Endothelial cell of umbilical vein (primary cell): ENCODE data around the gene QPCT. TPM values are rescaled to one million over a fixed set of nuclear protein-coding genes. Genes with fewer than 3 reads are reported as not detected.

Source experiments
- BruUV-seq: library from RNA; stranded (reverse); fragments of 400-500 nt; replicated peaks from 2 replicates; lab custom pipeline; 2021; lab: Mats Ljungman, UMichigan
- CTCF ChIA-PET: fragments of 300-600, 350-600 bp; sonication (Branson Sonifier 250); formaldehyde crosslinking; loops from one replicate; lab custom pipeline; 2021; ENCODE audit warnings: antibody characterized with exemption, inconsistent platforms; lab: Charles Lee
- POLR2A ChIA-PET: fragments of 300-600, 350-600 bp; sonication (Branson Sonifier 250); formaldehyde crosslinking; loops from one replicate; lab custom pipeline; 2021; ENCODE audit warnings: antibody characterized with exemption, inconsistent platforms; lab: Charles Lee
- DNase-seq: peaks from one replicate; pipeline ENCODE4 v3.0.0-alpha.2; 2011; ENCODE audit warnings: low read depth, low spot score
- FAIRE-seq: peaks from 2 replicates; lab custom pipeline; 2011; peaks lifted over from hg19 to GRCh38; lab: Jason Lieb, UNC
- H2AFZ ChIP-seq: 2 replicates; pipeline ENCODE4 v1.6.0; 2012; ENCODE audit warnings: low read depth, low read length, control low read depth, inconsistent platforms
- H3K27ac ChIP-seq: 2 replicates; pipeline ENCODE4 v1.5.1; 2011; ENCODE audit warnings: low read depth, mild to moderate bottlenecking, control low read depth, low read length, moderate library complexity; ENCODE audit not compliant: insufficient read depth
- H3K27me3 ChIP-seq, 2 experiments: 2 replicates each; pipeline versions ENCODE4 v1.6.0 to v1.6.1; 2011; ENCODE audit warnings: low read length in 2 of 2, mixed read lengths in 1 of 2; ENCODE audit not compliant: control insufficient read depth in 2 of 2, insufficient read depth in 2 of 2
- H3K36me3 ChIP-seq, 2 experiments: 2 replicates in 1 of 2; 3 replicates in 1 of 2; pipeline ENCODE4 v1.5.1; 2011; ENCODE audit warnings: low read length in 2 of 2, mild to moderate bottlenecking in 1 of 2, moderate library complexity in 1 of 2; ENCODE audit not compliant: control insufficient read depth in 2 of 2, insufficient read depth in 2 of 2; ENCODE audit errors: extremely low read depth in 1 of 2
- H3K4me1 ChIP-seq: 3 replicates; pipeline ENCODE4 v1.5.1; 2011; ENCODE audit warnings: mild to moderate bottlenecking, low read length; ENCODE audit not compliant: control insufficient read depth, insufficient read depth; ENCODE audit errors: extremely low read depth
- H3K4me2 ChIP-seq: 2 replicates; pipeline ENCODE4 v1.6.1; 2011; ENCODE audit warnings: low read length, control low read depth, mixed read lengths; ENCODE audit not compliant: insufficient read depth
- H3K4me3 ChIP-seq, 3 experiments: fragments of 200-600 bp in 1 of 3; sonication (generic), shearing (Covaris generic) in 1 of 3; replicated peaks in 1 of 3; 2 replicates each; pipeline ENCODE4 v1.5.1; 2011 to 2016; ENCODE audit warnings: control low read depth in 3 of 3, low read length in 3 of 3, mild to moderate bottlenecking in 2 of 3, inconsistent platforms in 1 of 3, low read depth in 1 of 3, moderate library complexity in 1 of 3; ENCODE audit not compliant: insufficient read depth in 1 of 3
- H3K79me2 ChIP-seq: 2 replicates; pipeline ENCODE4 v1.6.0; 2012; ENCODE audit warnings: low read length, inconsistent platforms; ENCODE audit not compliant: control insufficient read depth, insufficient read depth
- H3K9ac ChIP-seq: replicated peaks from 2 replicates; pipeline ENCODE3; 2011; ENCODE audit warnings: low read length, control low read depth; ENCODE audit not compliant: insufficient read depth; ENCODE audit errors: extremely low read depth
- H3K9me1 ChIP-seq: replicated peaks from 3 replicates; pipeline ENCODE4 v1.6.0; 2011; ENCODE audit warnings: mild to moderate bottlenecking, low read length; ENCODE audit not compliant: control insufficient read depth, insufficient read depth; ENCODE audit errors: extremely low read depth
- H3K9me3 ChIP-seq: replicated peaks from 2 replicates; pipeline ENCODE4 v1.5.1; 2012; ENCODE audit warnings: low read length, inconsistent platforms; ENCODE audit not compliant: control insufficient read depth, insufficient read depth
- H4K20me1 ChIP-seq: replicated peaks from 2 replicates; pipeline ENCODE3; 2011; ENCODE audit warnings: mild to moderate bottlenecking, low read length; ENCODE audit not compliant: control insufficient read depth, insufficient read depth; ENCODE audit errors: extremely low read depth
- EZH2 ChIP-seq: IDR thresholded peaks from 2 replicates; pipeline ENCODE4 v1.6.1; 2012; ENCODE audit warnings: borderline replicate concordance, low read depth, mild to moderate bottlenecking, moderate library complexity, low read length, inconsistent platforms; ENCODE audit not compliant: severe bottlenecking
- FOS ChIP-seq: IDR thresholded peaks from 2 replicates; pipeline ENCODE4 v1.6.1; 2011; ENCODE audit warnings: mild to moderate bottlenecking, low read length, moderate library complexity, borderline replicate concordance; ENCODE audit not compliant: insufficient read depth
- GATA2 ChIP-seq: IDR thresholded peaks from 2 replicates; pipeline ENCODE4 v1.7.0; 2011; ENCODE audit warnings: low read depth, mild to moderate bottlenecking, moderate library complexity, mixed read lengths, low read length; ENCODE audit not compliant: insufficient read length, insufficient read depth
- JUN ChIP-seq: IDR thresholded peaks from 2 replicates; pipeline ENCODE4 v1.6.1; 2011; ENCODE audit warnings: borderline replicate concordance, low read depth; ENCODE audit not compliant: insufficient read length, insufficient read depth
- MYC ChIP-seq: IDR thresholded peaks from one replicate; pipeline ENCODE4 v1.6.1; 2011; ENCODE audit warnings: mild to moderate bottlenecking, low read depth, low read length
- POLR2A ChIP-seq: IDR thresholded peaks from 2 replicates; pipeline ENCODE4 v1.6.1; 2012; ENCODE audit warnings: low read depth, mild to moderate bottlenecking, control low read depth, low read length
- POLR2AphosphoS5 ChIP-seq: IDR thresholded peaks from 2 replicates; pipeline ENCODE4 v1.6.1; 2012; ENCODE audit warnings: low read depth, mild to moderate bottlenecking, control low read depth, low read length, moderate library complexity; ENCODE audit not compliant: insufficient read depth
- dilution Hi-C: fragments of 300-500 bp; cut with MboI; formaldehyde crosslinking; loops from one replicate; pipeline ENCODE4 v1.15.0; 2019; ENCODE audit warnings: low sequenced_read_pairs; ENCODE audit not compliant: extremely low pct_ligation_motif_present
- intact Hi-C: fragments of 100-400 bp; cut with micrococcal nuclease; formaldehyde crosslinking; loops from one replicate; pipeline ENCODE4 v1.10.0; 2022
- polyA plus RNA-seq, 4 experiments: library from polyadenylated mRNA; depleted of rRNA in 3 of 4; stranded (reverse) in 3 of 4; unstranded in 1 of 4; fragments of >200 nt; gene quantifications; 2 replicates each; pipeline versions ENCODE4 v1.2.1 to v1.2.3, GENCODE V29; 2011 to 2012; ENCODE audit warnings: missing spikeins in 1 of 4
- total RNA-seq: library from RNA; stranded (reverse); gene quantifications from 2 replicates; pipeline ENCODE4 v1.2.3, GENCODE V29; 2021
- TF ChIP-seq, protein P1 (sequence below), 2 donors: IDR thresholded peaks; 1 replicate in 1 of 2; 2 replicates in 1 of 2; pipeline ENCODE4 v1.5.1; 2011; ENCODE audit warnings: low read length in 2 of 2, mild to moderate bottlenecking in 2 of 2, moderate library complexity in 2 of 2, control low read depth in 1 of 2, inconsistent platforms in 1 of 2, low read depth in 1 of 2; ENCODE audit not compliant: insufficient read depth in 1 of 2; ENCODE audit errors: extremely low read depth in 1 of 2
- TF ChIP-seq, protein P2 (sequence below): IDR thresholded peaks from 2 replicates; pipeline ENCODE4 v1.6.1; 2011; ENCODE audit not compliant: insufficient read depth, insufficient read length

The QPCT gene
- total and polyA plus RNA-seq, 2 donors (not counting 3 experiments of a cell fraction or from before 2014, with no cell fraction given), result 12.8 to 17.2 TPM

DNA sequence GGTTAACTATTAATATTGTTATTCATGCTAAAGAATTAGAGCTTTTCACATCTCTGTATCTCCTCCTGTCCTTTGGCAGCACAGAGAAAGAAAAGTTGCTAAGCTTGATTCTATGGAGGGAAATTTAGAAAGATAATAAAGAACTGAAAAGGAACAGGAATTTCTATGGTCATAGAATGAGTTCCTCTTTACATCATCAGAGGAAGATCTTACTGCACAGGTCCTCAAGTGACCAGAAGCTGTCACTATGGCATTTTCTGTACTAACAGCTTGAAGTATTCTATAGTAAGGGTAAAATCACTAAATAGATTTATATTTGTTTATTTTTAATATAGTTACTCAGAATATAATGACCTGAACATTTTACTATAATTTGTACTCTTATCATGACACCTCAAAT is 13.7 kb upstream of the QPCT start:
- Histone ChIP-seq H3K27ac (no peak overlapping the region), H3K4me2 (no peak overlapping the region), H4K20me1 (no peaks in the 10 kb centered on the region), H3K27me3 (no peaks in the 10 kb centered on the region), H3K79me2 (no peaks in the 10 kb centered on the region), H3K9me3 (no peaks in the 10 kb centered on the region), H3K9ac (no peak overlapping the region), H2AFZ (no peak overlapping the region), H3K4me3 (no peak overlapping the region), H3K4me1 (no peaks in the 10 kb centered on the region), H3K9me1 (no peaks in the 10 kb centered on the region), H3K36me3 (no peaks in the 10 kb centered on the region)
- dilution Hi-C loops, result no loop called here
- DNase-seq (no peak), FAIRE-seq (no peak)
- POLR2A ChIA-PET, result no interaction called here
- CTCF ChIA-PET, result interaction anchor here (1.2 to 1.3 kb wide), 2 partner anchors 47 to 143 kb away, joined by 3 read pairs; no protein-coding TSS in a partner anchor
- intact Hi-C loops, result no loop called here
- TF ChIP-seq JUN (no peak), POLR2AphosphoS5 (no peak), EZH2 (no peak), MYC (no peak), GATA2 (no peak), FOS (no peak), POLR2A (no peak)
- TF ChIP-seq, protein P1, sequence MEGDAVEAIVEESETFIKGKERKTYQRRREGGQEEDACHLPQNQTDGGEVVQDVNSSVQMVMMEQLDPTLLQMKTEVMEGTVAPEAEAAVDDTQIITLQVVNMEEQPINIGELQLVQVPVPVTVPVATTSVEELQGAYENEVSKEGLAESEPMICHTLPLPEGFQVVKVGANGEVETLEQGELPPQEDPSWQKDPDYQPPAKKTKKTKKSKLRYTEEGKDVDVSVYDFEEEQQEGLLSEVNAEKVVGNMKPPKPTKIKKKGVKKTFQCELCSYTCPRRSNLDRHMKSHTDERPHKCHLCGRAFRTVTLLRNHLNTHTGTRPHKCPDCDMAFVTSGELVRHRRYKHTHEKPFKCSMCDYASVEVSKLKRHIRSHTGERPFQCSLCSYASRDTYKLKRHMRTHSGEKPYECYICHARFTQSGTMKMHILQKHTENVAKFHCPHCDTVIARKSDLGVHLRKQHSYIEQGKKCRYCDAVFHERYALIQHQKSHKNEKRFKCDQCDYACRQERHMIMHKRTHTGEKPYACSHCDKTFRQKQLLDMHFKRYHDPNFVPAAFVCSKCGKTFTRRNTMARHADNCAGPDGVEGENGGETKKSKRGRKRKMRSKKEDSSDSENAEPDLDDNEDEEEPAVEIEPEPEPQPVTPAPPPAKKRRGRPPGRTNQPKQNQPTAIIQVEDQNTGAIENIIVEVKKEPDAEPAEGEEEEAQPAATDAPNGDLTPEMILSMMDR (IDR thresholded peaks at IDR 0.05; ENCODE audit: extremely low read depth in 1 of 2, insufficient read depth in 1 of 2, low read depth in 1 of 2, low read length in 2 of 2), result no peak
- TF ChIP-seq, protein P2, sequence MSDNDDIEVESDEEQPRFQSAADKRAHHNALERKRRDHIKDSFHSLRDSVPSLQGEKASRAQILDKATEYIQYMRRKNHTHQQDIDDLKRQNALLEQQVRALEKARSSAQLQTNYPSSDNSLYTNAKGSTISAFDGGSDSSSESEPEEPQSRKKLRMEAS, result no peak
- BruUV-seq, result no TSS peak
